HG03064 (cell line): ENCODE measurements around the gene GALNT8.
"Not testable (repeated sequence)": the region's sequence is repeated elsewhere in the genome, so short reads cannot be mapped to it uniquely, and the experiment has no call there.

Source experiments
- ATAC-seq: cut with Tn5 transposase; IDR thresholded peaks from one replicate; pipeline ENCODE4 v1.9.1; 2021; ENCODE audit warnings: low read depth; ENCODE audit not compliant: unreplicated experiment

Gene GALNT8

GRCh38 chr12:4742416-4742970 is 22.3 kb downstream of the GALNT8 start:
- ATAC-seq, result no peak

- no peak for ATAC-seq
These were observed 22.8 kb downstream of the GALNT8 start for GRCh38 chr12:4743046-4743445.

GRCh38 chr12:4744709-4745108 is 24.5 kb downstream of the GALNT8 start:
- no peak for ATAC-seq

GRCh38 chr12:4745249-4745648 is 25.0 kb downstream of the GALNT8 start:
- no peak for ATAC-seq

GRCh38 chr12:4751654-4752053 is 31.5 kb downstream of the GALNT8 start:
- not testable (repeated sequence) for ATAC-seq

GRCh38 chr12:4762773-4763172 is 42.6 kb downstream of the GALNT8 start:
- no peak for ATAC-seq

GRCh38 chr12:4763549-4763948 is 43.3 kb downstream of the GALNT8 start:
- no peak for ATAC-seq

- no peak for ATAC-seq
These were observed 46.2 kb downstream of the GALNT8 start for GRCh38 chr12:4766445-4766844.

- ATAC-seq, result no peak
These were observed 47.0 kb downstream of the GALNT8 start for GRCh38 chr12:4767186-4767585.

GRCh38 chr12:4768341-4768740 is 48.1 kb downstream of the GALNT8 start:
- ATAC-seq, result no peak

GRCh38 chr12:4769073-4769472 is 48.9 kb downstream of the GALNT8 start:
- no peak for ATAC-seq

GRCh38 chr12:4771172-4771959 is 51.2 kb downstream of the GALNT8 start:
- no peak for ATAC-seq

- no peak for ATAC-seq
These were observed 51.9 kb downstream of the GALNT8 start for GRCh38 chr12:4771960-4772566.

- ATAC-seq, result no peak
These were observed 55.7 kb downstream of the GALNT8 start for GRCh38 chr12:4775936-4776335.

GRCh38 chr12:4779749-4780148 is 59.5 kb downstream of the GALNT8 start:
- no peak for ATAC-seq

GRCh38 chr12:4780641-4781611 is 60.7 kb downstream of the GALNT8 start:
- ATAC-seq, result no peak

- no peak for ATAC-seq
These were observed 64.3 kb downstream of the GALNT8 start for GRCh38 chr12:4784404-4785054.

- no peak for ATAC-seq
These were observed 66.6 kb downstream of the GALNT8 start for GRCh38 chr12:4786795-4787194.

- no peak for ATAC-seq
These were observed 67.8 kb downstream of the GALNT8 start for GRCh38 chr12:4787965-4788364.

GRCh38 chr12:4789776-4790175 is 69.6 kb downstream of the GALNT8 start:
- no peak for ATAC-seq
